A549 (cell line): ENCODE results near the gene OR52N4.

Experiments
- HDAC2 ChIP-seq: fragments of 200-600 bp; sonication (generic); IDR thresholded peaks from 2 replicates; pipeline ENCODE4 v1.6.1; 2016
- KDM1A ChIP-seq: fragments of 200-600 bp; sonication (generic); IDR thresholded peaks from 2 replicates; pipeline ENCODE4 v1.6.1; 2016; ENCODE audit warnings: low read depth, mild to moderate bottlenecking
- NR3C1 ChIP-seq: fragments of >200 bp; sonication (Bioruptor Twin); formaldehyde crosslinking; IDR thresholded peaks from 3 replicates; pipeline ENCODE4 v1.6.1; 2017
- ZC3H11A ChIP-seq: fragments of 450-650 bp; IDR thresholded peaks from 2 replicates; pipeline ENCODE4 v1.6.1; 2014; ENCODE audit warnings: antibody characterized with exemption, mild to moderate bottlenecking
- TF ChIP-seq, protein P1 (sequence below): fragments of >200 bp; sonication (Bioruptor Twin); formaldehyde crosslinking; IDR thresholded peaks from 3 replicates; pipeline ENCODE4 v1.5.1; 2016

DNA sequence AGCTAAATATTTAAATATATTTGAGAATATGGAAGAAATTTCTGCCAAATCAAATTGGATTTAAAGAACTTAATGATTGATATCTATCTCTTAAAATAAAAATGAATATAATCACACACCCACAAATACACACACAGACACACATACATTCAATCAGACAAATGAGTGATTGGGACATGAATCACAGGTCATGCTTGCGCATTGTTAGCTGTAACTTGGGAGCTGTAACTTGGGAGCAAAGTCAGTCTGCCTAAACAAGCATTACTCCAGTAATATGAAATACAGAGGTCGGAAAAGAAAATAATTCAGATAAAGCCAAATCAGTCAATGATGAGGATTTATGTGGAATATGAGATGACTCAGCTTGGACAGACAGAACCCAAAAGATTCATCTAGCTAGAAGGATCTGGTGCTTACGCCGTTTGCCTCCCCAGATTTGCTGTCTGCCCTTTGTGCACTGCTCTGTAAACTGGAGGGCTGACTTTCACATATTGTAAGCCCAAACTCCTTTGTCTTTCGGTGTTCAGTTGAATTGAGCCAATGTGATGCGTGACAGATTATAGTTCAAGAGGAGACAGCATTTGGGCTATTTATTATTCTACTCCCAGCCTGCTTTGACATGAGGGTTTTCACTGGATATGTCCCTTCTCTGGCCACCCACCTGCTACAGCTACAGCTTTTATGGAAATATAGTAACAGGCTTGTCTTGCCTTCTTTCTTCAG is 16.2 kb upstream of the OR52N4 start:
- TF ChIP-seq HDAC2 (no peak), ZC3H11A (no peak), NR3C1 (no peak), KDM1A (no peak)
- TF ChIP-seq, protein P1, sequence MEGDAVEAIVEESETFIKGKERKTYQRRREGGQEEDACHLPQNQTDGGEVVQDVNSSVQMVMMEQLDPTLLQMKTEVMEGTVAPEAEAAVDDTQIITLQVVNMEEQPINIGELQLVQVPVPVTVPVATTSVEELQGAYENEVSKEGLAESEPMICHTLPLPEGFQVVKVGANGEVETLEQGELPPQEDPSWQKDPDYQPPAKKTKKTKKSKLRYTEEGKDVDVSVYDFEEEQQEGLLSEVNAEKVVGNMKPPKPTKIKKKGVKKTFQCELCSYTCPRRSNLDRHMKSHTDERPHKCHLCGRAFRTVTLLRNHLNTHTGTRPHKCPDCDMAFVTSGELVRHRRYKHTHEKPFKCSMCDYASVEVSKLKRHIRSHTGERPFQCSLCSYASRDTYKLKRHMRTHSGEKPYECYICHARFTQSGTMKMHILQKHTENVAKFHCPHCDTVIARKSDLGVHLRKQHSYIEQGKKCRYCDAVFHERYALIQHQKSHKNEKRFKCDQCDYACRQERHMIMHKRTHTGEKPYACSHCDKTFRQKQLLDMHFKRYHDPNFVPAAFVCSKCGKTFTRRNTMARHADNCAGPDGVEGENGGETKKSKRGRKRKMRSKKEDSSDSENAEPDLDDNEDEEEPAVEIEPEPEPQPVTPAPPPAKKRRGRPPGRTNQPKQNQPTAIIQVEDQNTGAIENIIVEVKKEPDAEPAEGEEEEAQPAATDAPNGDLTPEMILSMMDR: no peak
